D721Med (cell line): Measurements from ENCODE around the gene IQSEC2.
A peak's percentile ranks its signal among the peaks of the same experiment; 100 is the strongest.

Source experiments
- DNase-seq: peaks from one replicate; pipeline ENCODE4 v3.0.0; 2011; ENCODE audit warnings: low spot score; ENCODE audit not compliant: insufficient read length
- FAIRE-seq: peaks from 2 replicates; lab custom pipeline; 2011; peaks lifted over from hg19 to GRCh38; lab: Jason Lieb, UNC
- CTCF ChIP-seq: IDR thresholded peaks from 2 replicates; pipeline ENCODE4 v1.5.1; 2012; ENCODE audit warnings: mild to moderate bottlenecking, control low read depth; ENCODE audit not compliant: insufficient read depth; ENCODE audit errors: missing control alignments

Gene IQSEC2

GRCh38 chrX:53313728-53314105 lies 32.3 kb upstream of the IQSEC2 start:
- DNase-seq (no peak), FAIRE-seq (no peak)
- TF ChIP-seq CTCF, result no peak

DNA sequence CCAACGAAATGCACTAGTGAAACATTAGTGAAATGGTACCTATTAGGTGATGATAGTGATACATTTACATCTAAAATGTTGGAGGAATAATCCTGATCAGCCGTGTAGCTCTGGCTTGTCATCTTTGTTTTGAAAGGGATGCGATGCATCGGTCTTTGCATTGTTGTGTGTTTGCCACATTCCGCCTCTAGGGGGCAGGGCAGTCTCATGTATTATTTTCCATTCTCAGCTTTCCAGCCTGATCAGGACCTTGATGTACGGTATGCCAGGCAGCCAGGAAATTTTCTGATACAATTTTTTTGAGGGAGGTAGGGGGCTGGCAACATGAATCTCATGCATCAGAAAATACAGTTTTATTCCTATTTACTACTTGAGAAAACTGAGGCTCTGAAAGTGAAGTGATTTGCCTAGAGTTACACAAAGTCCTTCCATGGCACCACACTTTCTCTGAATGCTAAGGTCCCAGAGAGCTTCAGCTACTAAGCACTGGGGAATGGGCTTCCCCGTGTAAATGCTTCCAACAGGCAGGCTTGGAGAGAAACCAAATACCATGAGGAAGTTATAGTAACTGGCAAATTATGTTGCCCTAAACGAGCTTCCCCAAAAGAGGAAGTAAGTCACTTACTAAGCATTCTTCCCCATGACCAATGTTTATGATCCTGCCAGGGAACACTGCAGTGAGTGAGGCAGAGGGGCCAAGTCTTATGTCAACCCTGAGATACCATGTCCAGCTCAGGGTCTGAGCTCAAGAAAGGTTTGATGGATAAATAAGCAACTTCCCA lies 31.8 kb upstream of the IQSEC2 start:
- FAIRE-seq, result peak; percentile 90
- peak; percentile 35 for DNase-seq
- TF ChIP-seq CTCF, result peak; percentile 68

GRCh38 chrX:53309837-53310236 lies 28.5 kb upstream of the IQSEC2 start:
- no peak for DNase-seq
- no peak for TF ChIP-seq CTCF
- no peak for FAIRE-seq

DNA sequence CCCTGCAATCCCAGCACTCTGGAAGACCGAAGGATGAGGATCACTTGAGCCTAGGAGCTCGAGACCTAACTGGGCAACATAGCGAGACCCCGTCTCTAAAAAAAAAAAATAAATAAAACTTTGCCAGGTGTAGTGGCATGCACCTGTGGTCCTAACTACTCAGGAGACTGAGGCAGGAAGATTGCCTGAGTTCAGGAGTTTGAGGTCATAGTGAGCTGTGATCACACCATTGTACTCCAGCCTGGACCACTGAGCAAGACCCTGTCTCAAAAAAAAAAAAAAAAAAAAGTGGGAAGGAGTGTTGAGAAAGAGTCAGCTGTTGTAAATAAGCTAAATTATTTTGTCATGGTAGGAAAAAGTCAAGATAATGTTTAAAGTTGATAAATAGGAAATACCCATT lies 27.5 kb upstream of the IQSEC2 start:
- no peak for TF ChIP-seq CTCF
- no peak for FAIRE-seq
- no peak for DNase-seq

GRCh38 chrX:53305996-53306937 lies 24.9 kb upstream of the IQSEC2 start:
- no peak for FAIRE-seq
- DNase-seq, result no peak
- TF ChIP-seq CTCF, result no peak

DNA sequence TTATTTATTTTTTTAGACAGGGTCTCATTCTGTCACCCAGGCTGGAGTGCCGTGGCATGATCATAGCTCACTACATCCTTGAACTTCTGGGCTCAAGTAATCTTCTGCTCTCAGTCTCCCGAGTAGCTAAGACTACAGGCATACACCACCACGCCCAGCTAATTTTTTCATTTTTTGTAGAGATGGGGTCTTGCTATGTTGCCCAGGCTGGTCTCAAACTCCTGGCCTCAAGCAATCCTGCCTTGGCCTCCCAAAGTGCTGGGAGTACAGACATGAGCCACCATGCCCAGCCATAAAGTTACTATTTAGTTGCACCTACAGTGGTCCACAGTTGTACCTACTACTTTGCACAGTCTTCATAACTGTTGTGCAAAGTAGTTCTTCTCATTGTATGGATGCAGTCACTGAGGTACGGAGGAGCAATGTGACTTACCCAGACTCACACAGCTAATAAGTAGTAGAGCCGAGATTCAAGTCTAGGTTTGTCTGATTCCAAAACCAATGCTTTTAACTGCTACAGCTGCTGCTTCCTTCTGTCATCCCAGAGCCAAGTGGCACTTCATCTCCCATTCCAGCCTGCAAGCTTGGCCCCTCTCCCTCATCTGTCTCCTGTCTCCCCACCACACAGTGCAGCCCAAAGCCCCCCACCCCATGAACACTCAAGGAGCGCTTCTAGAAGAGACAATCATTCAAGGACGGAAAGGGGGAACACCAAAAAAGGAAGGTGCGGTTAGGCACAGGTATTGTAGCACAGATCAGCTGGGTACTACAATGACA lies 24.0 kb upstream of the IQSEC2 start:
- FAIRE-seq, result no peak
- no peak for DNase-seq
- no peak for TF ChIP-seq CTCF
